GM21447 (cell line): Measurements from ENCODE around the gene OXLD1.
"Not testable (repeated sequence)": the region's sequence is repeated elsewhere in the genome, so short reads cannot be mapped to it uniquely, and the experiment has no call there.

Source experiments
- ATAC-seq: cut with Tn5 transposase; IDR thresholded peaks from one replicate; pipeline ENCODE4 v1.9.1; 2021; ENCODE audit not compliant: unreplicated experiment

OXLD1 gene

GRCh38 chr17:81621494-81622130 is 44.8 kb downstream of the OXLD1 start:
- no peak for ATAC-seq

GRCh38 chr17:81618307-81618706 is 48.1 kb downstream of the OXLD1 start:
- not testable (repeated sequence) for ATAC-seq

DNA sequence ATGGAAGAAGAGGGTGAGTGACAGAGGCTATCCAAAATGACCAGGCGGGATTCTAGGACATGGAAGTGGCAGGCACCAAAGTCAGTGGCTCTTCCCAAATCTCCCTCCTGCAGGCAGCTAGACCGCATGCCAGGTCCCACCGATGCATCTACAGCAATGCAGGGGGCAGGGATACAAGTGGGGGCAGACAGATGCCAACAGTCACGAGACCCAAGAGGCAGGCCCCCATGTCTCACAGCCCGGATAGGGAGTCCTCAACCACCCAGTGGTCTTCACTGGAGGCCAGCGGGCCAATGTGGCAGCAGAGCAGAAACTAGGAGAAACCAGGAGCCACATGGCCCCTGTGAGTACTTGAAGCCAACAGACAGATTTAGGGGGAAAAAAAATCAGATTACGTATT is 49.5 kb downstream of the OXLD1 start:
- ATAC-seq: no peak

- ATAC-seq: no peak
These were observed 50.9 kb downstream of the OXLD1 start for GRCh38 chr17:81615401-81615930.
